ENCODE measurements around the gene ROS1.
"Not testable (repeated sequence)": the region's sequence is repeated elsewhere in the genome, so short reads cannot be mapped to it uniquely, and the experiment has no call there.

The ROS1 gene

GRCh38 chr6:117425431-117426153 lies at the start of gene ROS1:
TSS of gene ROS1 (minus strand) at chr6:117425942. CDS start at chr6:117425656, 286 bp downstream.
- no peak for DNase-seq

- DNase-seq: no peak
Observed at GRCh38 chr6:117473401-117473800, 47.7 kb upstream of the ROS1 start.

GRCh38 chr6:117472667-117473066 lies 46.9 kb upstream of the ROS1 start:
- DNase-seq: no peak

- no peak for DNase-seq
Observed at GRCh38 chr6:117469791-117470190, 44.0 kb upstream of the ROS1 start.

- no peak for DNase-seq
Observed at GRCh38 chr6:117469356-117469755, 43.6 kb upstream of the ROS1 start.

- not testable (repeated sequence) for DNase-seq
Observed at GRCh38 chr6:117468527-117468926, 42.8 kb upstream of the ROS1 start.

- DNase-seq: no peak
Observed at GRCh38 chr6:117467876-117468275, 42.1 kb upstream of the ROS1 start.

- no peak for DNase-seq
Observed at GRCh38 chr6:117465691-117466090, 39.9 kb upstream of the ROS1 start.

GRCh38 chr6:117464700-117465099 lies 39.0 kb upstream of the ROS1 start:
- DNase-seq: no peak

GRCh38 chr6:117463762-117464665 lies 38.3 kb upstream of the ROS1 start:
- DNase-seq: no peak

- DNase-seq: no peak
Observed at GRCh38 chr6:117459204-117459944, 33.6 kb upstream of the ROS1 start.

GRCh38 chr6:117456998-117457397 lies 31.3 kb upstream of the ROS1 start:
- no peak for DNase-seq

GRCh38 chr6:117456250-117456649 lies 30.5 kb upstream of the ROS1 start:
- DNase-seq: no peak

GRCh38 chr6:117451671-117452070 lies 25.9 kb upstream of the ROS1 start:
- no peak for DNase-seq

- DNase-seq: peak; percentile 69 to 73
Observed at GRCh38 chr6:117449549-117450439, 24.1 kb upstream of the ROS1 start.

GRCh38 chr6:117448732-117449485 lies 23.2 kb upstream of the ROS1 start:
- no peak for DNase-seq

GRCh38 chr6:117448011-117448410 lies 22.3 kb upstream of the ROS1 start:
- peak; percentile 38 to 79 for DNase-seq

GRCh38 chr6:117446861-117447260 lies 21.1 kb upstream of the ROS1 start:
- DNase-seq: no peak

- no peak for DNase-seq
Observed at GRCh38 chr6:117444600-117444999, 18.9 kb upstream of the ROS1 start.

GRCh38 chr6:117442313-117442712 lies 16.6 kb upstream of the ROS1 start:
- DNase-seq: not testable (repeated sequence)

GRCh38 chr6:117441824-117442264 lies 16.1 kb upstream of the ROS1 start:
- DNase-seq: no peak
